IgD-negative memory B cell (primary cell): ENCODE data around the gene KRT34. TPM values are rescaled to one million over a fixed set of nuclear protein-coding genes. Genes with fewer than 3 reads are reported as not detected.
A peak's percentile ranks its signal among the peaks of the same experiment; 100 is the strongest.
"Not testable (repeated sequence)": the region's sequence is repeated elsewhere in the genome, so short reads cannot be mapped to it uniquely, and the experiment has no call there.

ENCODE experiments used
- H3K27ac Mint-ChIP-seq, 3 donors: one replicate each; pipeline ENCODE4 v1.8.0; 2020 to 2022; ENCODE audit warnings: mild to moderate bottlenecking in 3 of 3, mixed read lengths in 3 of 3, moderate library complexity in 1 of 3
- H3K27me3 Mint-ChIP-seq: one replicate; pipeline ENCODE4 v1.8.0; 2021; ENCODE audit warnings: mixed read lengths
- H3K36me3 Mint-ChIP-seq: one replicate; pipeline ENCODE4 v1.8.0; 2020; ENCODE audit warnings: mild to moderate bottlenecking, mixed read lengths
- H3K4me1 Mint-ChIP-seq, 3 donors: one replicate each; pipeline ENCODE4 v1.8.0; 2020 to 2022; ENCODE audit warnings: mixed read lengths in 3 of 3, mild to moderate bottlenecking in 1 of 3
- H3K4me3 Mint-ChIP-seq, 4 donors: one replicate each; pipeline ENCODE4 v1.8.0; 2020 to 2022; ENCODE audit warnings: mild to moderate bottlenecking in 4 of 4, mixed read lengths in 4 of 4, moderate library complexity in 3 of 4
- H3K9me3 Mint-ChIP-seq, 3 donors: one replicate each; pipeline ENCODE4 v1.8.0; 2020 to 2021; ENCODE audit warnings: mixed read lengths in 3 of 3, mild to moderate bottlenecking in 1 of 3
- polyA plus RNA-seq: library from polyadenylated mRNA; unstranded; fragments of 300-500 nt; fragmentation: Illumina TruSeq; gene quantifications from one replicate; pipeline ENCODE4 v1.2.3, GENCODE V29; 2021

The KRT34 gene
- polyA plus RNA-seq, 1 donor from 2014 or later = not detected

DNA sequence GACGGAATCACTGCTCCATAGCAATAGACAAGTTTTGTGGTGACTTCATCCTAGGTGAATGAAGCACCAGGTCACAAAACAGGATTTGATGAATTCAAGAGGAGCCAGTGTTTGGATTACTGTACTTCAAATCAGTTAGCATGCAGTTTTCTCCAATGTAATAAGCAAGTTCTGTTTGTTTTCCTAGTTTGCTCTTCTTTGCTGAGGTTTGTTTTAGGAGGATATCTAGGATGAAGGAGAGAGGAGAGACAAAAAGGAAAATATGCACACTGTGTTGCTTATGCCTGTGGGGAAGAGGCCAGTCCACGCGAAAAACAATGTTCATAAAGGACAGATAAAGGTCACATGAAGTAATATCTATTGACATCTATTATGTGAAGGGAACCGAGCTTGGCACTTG, 33.3 kb upstream of the KRT34 start:
- Mint-ChIP-seq H3K36me3 (no peaks in the 10 kb centered on the region), H3K4me1 (peaks cover 0 to 10% (median 5%) of the 10 kb centered on the region in 3 donors), H3K4me3 (no peak overlapping the region), H3K9me3 (no peaks in the 10 kb centered on the region), H3K27ac (no peak overlapping the region), H3K27me3 (no peaks in the 10 kb centered on the region)

DNA sequence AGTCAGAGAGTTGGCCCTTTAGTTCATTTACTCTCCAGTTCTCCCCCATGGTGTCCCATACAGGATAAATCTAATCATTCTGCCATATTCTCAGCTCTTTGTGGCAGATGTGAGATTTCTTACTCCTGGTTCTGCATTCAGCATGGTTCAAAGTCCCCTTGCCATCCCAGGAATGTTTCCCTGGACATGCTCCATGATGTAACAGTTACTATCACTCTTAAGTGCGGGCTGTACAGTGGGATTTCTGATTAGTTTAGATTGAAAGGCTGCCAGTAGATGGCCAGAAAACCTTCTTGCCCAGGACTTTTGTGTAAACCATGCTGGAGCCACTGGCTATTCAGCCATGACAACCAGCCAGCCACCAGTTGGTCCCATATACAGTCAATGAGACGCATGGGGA, 31.9 kb upstream of the KRT34 start:
- Mint-ChIP-seq H3K27ac (no peak overlapping the region), H3K36me3 (no peaks in the 10 kb centered on the region), H3K4me1 (peaks cover 0 to 10% (median 5%) of the 10 kb centered on the region in 3 donors), H3K9me3 (no peaks in the 10 kb centered on the region), H3K4me3 (no peak overlapping the region), H3K27me3 (peaks cover 3% of the 10 kb centered on the region)

DNA sequence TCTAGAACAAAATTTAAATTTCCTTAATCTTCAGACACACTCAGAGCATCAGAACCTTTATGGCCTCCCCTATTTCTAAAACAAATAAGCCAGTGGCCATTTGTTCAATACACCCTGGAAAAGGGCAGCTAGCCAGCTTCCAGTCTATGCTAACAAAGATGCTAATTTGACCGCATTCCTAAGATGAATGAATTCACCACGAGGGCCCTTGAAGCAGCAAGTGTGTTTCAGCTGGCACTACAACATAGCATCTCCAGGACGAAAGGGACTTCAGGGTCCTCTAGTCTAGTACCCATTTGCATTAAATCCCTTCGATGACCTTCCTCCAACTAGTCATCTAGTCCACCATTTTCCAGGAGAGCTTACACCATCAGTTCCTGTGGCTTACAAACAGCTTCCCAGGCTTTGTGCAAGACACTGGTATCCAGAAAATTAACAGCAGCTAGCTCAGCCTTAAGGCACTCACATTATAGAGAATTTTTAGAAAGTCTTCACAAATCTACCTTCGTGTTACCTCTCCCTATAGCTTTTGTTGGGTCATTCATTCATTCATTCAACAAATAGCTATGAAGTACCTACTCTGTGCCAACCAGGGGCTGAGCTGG, 31.3 kb upstream of the KRT34 start:
- Mint-ChIP-seq H3K36me3 (no peaks in the 10 kb centered on the region), H3K9me3 (no peaks in the 10 kb centered on the region), H3K27me3 (peaks cover 5% of the 10 kb centered on the region), H3K4me3 (no peak overlapping the region), H3K27ac (no peak overlapping the region), H3K4me1 (peaks cover 0 to 10% (median 5%) of the 10 kb centered on the region in 3 donors)

DNA sequence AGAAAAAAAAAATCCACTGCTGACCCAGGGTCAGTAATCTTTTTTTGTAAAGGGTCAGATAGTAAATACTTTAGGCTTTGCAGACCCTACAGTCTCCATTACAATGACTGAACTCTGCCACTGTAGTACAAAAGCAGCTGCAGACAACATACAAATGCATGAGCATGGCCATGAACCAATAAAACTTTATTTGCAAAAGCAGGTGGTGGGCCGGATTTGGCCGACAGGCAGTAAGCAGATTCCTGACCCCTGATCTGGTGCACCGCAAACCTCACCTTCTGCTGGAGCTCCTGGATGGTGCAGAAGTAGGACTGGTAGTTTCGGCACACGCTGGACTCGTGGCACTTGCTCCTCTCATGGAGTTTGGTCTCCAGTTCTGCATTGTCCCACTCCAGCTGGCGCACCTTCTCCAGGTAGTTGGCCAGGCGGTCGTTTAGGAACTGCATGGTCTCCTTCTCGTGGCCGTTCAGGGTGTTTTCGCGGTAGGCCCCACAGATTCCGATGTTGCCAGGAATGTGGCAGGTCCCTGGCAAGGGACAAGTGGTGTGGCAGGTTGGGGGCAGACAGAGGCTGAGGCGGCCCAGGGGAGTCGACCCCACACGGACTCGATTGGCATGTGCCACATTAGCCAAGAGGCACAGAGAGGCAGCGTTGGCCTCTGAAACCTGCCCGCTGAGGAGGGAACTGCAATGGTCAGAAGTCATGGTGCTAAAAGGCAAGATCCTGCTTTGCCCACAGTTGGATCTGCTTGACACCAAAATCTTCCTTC, 29.1 kb upstream of the KRT34 start:
- Mint-ChIP-seq H3K27me3 (peaks cover 12% of the 10 kb centered on the region), H3K9me3 (no peaks in the 10 kb centered on the region), H3K4me3 (no peak overlapping the region), H3K27ac (no peak overlapping the region), H3K36me3 (no peaks in the 10 kb centered on the region), H3K4me1 (no peaks in the 10 kb centered on the region)

DNA sequence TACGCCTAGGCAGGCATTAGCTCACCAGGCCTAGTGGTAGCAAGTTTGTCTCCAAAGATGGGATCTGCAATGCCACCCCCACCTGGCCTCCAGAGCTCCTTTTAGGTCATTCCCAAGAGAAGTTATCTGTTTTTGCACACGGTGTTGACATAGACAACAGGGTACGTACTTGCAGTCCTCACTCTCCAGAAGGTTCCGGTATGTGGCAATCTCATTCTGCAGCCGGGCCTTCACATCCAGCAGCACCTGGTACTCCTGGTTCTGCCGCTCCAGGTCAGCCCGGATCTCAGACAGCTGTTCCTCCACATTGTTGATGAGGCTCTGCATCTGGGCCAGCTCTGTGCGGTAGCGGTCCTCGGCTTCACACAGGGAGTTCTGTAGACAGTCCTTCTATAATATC, 25.1 kb upstream of the KRT34 start:
- Mint-ChIP-seq H3K4me1 (no peaks in the 10 kb centered on the region), H3K9me3 (no peaks in the 10 kb centered on the region), H3K36me3 (peaks cover 2% of the 10 kb centered on the region), H3K27me3 (peaks cover 12% of the 10 kb centered on the region), H3K4me3 (no peak overlapping the region), H3K27ac (no peak overlapping the region)

DNA sequence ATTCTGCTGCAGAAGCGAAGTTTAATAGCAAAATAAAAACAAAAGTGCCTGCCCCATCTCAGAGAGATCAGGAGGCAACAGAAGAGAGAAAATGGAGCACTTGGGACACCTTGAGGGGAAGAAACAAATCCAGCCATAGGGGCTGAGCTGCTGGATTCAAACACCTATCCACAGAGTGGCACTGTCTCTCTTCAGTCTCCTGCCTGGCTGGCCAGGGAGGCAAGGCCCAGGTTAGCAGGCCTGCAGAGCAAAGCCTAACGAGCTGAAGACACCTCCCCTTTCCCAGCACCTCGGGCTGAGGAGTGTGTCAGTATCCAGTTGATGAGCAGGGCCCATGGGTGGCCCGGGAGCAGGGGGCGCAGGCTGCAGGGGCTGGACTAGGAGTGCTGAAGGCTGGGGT, 24.1 kb upstream of the KRT34 start:
- Mint-ChIP-seq H3K27ac (no peak overlapping the region), H3K27me3 (peaks cover 12% of the 10 kb centered on the region), H3K36me3 (peaks cover 2% of the 10 kb centered on the region), H3K9me3 (no peaks in the 10 kb centered on the region), H3K4me1 (no peaks in the 10 kb centered on the region), H3K4me3 (no peak overlapping the region)

DNA sequence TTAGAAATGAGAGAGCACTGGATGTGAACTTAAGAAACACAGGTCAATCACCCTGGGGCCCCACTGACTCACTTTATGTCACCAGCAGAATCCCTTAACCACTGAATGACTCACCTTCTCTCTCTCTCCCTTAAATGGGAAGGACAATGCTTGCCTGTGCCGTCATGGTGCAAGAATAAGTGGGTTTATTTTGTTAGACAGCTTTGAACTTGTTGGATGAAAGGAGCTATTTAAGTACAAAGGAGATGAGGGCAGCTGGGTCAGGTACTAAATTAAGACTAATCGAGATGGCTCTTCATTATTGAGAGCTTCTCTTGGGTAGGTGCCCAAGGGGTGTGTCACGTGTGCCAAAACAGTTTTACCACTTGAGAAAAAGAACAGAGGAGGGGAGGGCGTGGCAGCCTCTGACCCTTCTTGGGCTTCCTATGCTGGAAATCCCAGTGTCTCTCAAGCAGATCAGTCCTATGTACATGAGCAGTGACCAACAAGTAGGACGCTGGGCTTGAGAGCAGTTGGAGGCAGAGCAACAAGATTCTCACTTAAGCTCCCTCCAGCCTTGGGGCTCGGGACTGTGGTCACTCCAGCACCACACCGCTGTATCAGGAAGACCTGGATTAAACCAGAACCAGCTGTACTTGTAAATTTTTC, 22.0 kb upstream of the KRT34 start:
- Mint-ChIP-seq H3K4me3 (no peak overlapping the region), H3K4me1 (no peaks in the 10 kb centered on the region), H3K27me3 (peaks cover 11% of the 10 kb centered on the region), H3K9me3 (no peaks in the 10 kb centered on the region), H3K27ac (no peak overlapping the region), H3K36me3 (peaks cover 2% of the 10 kb centered on the region)

DNA sequence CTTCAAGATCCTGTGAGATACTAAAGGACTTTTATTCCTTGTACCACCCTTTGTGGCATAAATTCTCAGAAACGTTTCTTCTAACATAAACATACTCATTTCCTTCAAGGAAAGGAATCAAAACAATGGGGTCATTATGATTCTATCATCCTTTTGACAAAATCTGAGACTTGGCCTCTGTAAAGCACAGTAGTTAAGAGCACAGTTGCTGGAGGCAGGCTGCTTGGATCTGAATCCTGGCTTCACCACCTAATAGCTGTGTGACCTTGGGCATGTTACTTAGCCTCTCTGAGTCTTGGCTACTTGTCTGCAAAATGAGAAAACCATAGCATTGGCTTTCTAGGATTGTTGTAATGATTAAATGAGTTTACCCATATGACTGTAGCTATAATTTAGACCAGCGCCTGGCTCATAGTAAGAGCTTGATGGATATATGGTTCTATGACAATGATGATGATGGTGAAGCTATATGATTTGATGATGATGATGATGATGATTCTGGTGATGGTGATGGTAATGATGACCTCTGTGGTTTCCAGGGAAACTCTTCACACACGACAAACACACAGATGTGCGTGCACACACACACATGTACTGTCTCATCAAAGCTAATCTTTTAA, 21.4 kb upstream of the KRT34 start:
- H3K4me3 Mint-ChIP-seq = no peak overlapping the region
- H3K27ac Mint-ChIP-seq = no peak overlapping the region
- H3K4me1 Mint-ChIP-seq = no peaks in the 10 kb centered on the region
- H3K36me3 Mint-ChIP-seq = peaks cover 2% of the 10 kb centered on the region
- peaks cover 9% of the 10 kb centered on the region for H3K27me3 Mint-ChIP-seq
- no peaks in the 10 kb centered on the region for H3K9me3 Mint-ChIP-seq

DNA sequence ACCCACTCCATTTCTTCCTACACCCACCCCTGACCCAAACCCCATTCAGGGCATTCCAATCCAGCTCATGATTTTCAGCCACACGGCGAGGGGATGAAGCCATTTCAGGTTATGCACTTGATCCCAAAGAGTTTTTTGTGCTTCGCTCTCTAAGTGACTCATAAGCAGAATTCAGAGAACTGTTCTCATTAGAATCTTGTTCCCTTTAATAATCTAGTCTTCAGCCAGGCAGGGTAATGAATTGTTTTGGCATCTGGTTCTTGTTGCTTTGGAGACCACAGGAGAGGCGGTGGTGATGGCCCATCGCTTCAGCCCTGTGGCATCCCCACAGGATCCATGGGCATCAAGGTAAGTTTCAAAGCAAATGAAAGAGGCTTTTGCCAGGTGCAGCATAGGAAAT, 20.1 kb upstream of the KRT34 start:
- peaks cover 4% of the 10 kb centered on the region for H3K27me3 Mint-ChIP-seq
- no peak overlapping the region for H3K27ac Mint-ChIP-seq
- H3K9me3 Mint-ChIP-seq = no peaks in the 10 kb centered on the region
- H3K4me3 Mint-ChIP-seq = peak overlapping the region in 1 of 4 donors; percentile 10
- no peaks in the 10 kb centered on the region for H3K4me1 Mint-ChIP-seq
- H3K36me3 Mint-ChIP-seq = peaks cover 2% of the 10 kb centered on the region

DNA sequence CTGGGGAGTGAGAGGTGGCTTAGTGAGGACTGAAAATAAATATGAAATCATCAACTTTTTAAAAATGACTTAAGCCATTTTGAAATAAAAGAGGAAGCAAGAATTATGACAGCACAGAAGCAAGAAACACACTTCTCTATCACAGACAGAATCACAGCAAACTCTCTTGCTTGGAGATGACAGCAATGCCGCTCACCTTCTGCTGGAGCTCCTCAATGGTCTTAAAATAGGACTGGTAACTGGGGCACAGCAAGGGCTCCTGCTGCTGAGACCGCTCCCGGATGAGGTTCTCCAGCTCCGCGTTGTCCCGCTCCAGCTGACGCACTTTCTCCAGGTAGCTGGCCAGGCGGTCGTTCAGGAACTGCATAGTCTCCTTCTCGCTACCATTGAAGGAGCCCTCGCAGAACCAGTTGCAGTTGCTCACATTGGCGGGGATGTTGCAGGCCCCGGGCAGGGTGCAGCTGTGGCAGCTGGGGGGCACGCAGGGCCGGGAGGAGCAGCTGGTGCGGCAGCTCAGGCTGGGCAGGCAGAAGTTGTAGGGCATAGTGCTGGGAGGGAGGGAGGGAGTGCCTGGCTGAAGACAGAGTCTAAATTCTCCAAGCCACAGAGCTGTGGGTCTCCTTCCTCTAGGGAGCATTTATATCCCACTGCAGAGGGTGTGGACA, 15.0 kb upstream of the KRT34 start, which contains the start of gene KRT31:
TSS of gene KRT31 (minus strand) at position 613 of the 665 bp plus-strand sequence. CDS start at position 544, 69 bp downstream.
- no peaks in the 10 kb centered on the region for H3K4me1 Mint-ChIP-seq
- H3K4me3 Mint-ChIP-seq = no peak within 1 kb of the TSS
- H3K36me3 Mint-ChIP-seq = no peaks in the 10 kb centered on the region
- H3K27ac Mint-ChIP-seq = no peak within 1 kb of the TSS
- no peaks in the 10 kb centered on the region for H3K9me3 Mint-ChIP-seq
- H3K27me3 Mint-ChIP-seq = peaks cover 6% of the 10 kb centered on the region

DNA sequence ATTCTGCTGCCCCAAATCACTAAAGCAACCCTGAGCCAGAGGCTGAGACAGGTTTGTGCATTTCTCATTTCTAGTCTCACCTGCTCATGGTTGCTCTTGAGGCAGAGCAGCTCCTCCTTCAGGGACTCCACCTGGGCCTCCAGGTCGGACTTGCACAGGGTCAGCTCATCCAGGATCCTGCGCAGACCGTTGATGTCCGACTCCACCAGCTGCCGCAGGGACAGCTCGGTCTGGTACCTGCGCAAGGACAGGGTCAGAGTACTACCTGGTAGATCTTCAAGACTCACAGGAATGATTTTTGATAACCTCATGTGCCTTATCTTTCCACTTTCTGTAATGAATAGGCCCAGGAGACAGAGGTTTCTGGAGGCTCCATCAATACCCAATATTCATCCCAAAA, 14.2 kb upstream of the KRT34 start:
- Mint-ChIP-seq H3K4me1 (no peaks in the 10 kb centered on the region), H3K4me3 (no peak overlapping the region), H3K27ac (no peak overlapping the region), H3K27me3 (peaks cover 8% of the 10 kb centered on the region), H3K36me3 (no peaks in the 10 kb centered on the region), H3K9me3 (no peaks in the 10 kb centered on the region)

DNA sequence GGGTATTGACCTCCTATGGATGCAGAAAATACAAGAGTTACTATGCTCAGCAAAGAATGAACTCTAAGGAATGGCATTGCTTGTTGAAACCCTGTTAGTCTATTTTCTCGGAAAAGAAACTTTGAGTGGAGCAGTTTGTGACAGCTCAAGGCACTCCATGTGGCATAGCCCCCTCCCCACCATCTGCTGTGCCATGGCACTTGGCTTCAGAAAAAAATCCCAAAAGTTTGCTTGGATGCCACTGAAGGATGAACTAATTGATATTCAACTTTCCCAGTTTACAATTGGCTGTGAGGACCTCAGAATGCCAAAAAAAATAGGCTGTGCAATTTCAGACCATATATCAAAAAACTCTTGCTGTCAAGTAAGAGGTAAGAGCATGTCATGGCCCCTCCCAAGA, 13.5 kb upstream of the KRT34 start:
- no peak overlapping the region for H3K4me3 Mint-ChIP-seq
- H3K27me3 Mint-ChIP-seq = peaks cover 11% of the 10 kb centered on the region
- no peak overlapping the region for H3K27ac Mint-ChIP-seq

DNA sequence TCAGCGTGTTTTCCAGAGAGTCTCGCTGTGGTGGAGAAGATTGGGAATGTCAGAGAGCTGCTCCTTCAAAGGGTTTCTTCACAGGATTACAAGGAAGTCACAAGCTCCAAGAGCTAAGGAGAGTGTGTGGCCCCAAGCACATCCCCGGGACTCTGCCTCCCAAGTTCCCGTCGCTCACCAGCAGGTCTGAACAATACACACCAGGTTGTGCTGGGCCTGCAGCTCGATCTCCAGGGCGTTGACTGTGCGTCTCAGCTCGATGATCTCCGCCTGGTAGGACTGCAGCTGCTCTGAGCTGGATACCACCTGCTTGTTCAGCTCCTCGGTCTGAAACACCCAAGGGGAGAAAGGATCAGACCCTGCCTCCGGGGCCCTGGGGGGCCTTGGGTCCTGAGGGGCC, 12.9 kb upstream of the KRT34 start:
- H3K4me1 Mint-ChIP-seq, H3K4me3 Mint-ChIP-seq, H3K9me3 Mint-ChIP-seq, H3K27ac Mint-ChIP-seq, H3K36me3 Mint-ChIP-seq: not testable (repeated sequence)
- H3K27me3 Mint-ChIP-seq = peaks cover 14% of the 10 kb centered on the region

More for the DNA sequence above, 13.5 kb upstream of the KRT34 start:
- Mint-ChIP-seq H3K36me3 (no peaks in the 10 kb centered on the region), H3K9me3 (no peaks in the 10 kb centered on the region), H3K4me1 (no peaks in the 10 kb centered on the region)

DNA sequence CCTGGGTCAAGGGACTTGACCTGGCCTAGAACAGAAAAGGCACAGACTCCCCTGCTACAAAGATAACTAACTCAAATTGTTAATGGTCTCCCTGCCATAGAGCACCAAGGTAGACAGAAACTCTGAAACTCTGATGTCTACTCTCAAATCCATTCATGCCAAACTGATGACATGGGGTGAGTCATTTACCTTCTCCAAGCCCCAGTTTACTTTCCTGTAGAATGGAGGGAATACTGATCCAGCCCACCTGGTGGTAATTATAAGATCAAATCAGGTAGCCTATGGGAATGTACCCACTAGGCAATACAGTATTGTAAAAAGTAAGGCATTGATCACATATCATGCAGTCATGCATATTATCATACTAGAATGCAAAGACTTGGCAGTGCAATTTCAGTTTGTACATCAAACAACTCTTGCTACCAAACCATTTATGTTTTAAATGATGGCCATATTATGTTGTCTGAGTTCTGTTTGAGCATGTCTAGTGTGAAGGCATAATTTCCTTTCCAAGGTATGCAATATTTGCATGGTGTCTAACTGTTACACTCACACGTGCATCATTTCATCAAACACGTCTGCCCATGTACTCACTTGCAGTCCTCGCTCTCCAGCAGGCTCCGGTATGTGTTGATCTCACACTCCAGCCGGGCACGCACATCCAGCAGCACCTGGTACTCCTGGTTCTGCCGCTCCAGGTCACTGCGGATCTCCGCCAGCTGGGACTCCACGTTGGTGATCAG, 12.3 kb upstream of the KRT34 start:
- Mint-ChIP-seq H3K36me3 (peaks cover 3% of the 10 kb centered on the region), H3K27me3 (peaks cover 14% of the 10 kb centered on the region), H3K27ac (no peak overlapping the region)

More for the DNA sequence above, 12.3 kb upstream of the KRT34 start:
- Mint-ChIP-seq H3K4me1 (no peaks in the 10 kb centered on the region), H3K9me3 (no peaks in the 10 kb centered on the region), H3K4me3 (no peak overlapping the region)
